NCI-H2107 (cell line): Measurements from ENCODE around the gene PPP1R14C.
"Not testable (repeated sequence)": the region's sequence is repeated elsewhere in the genome, so short reads cannot be mapped to it uniquely, and the experiment has no call there.

Experiments used
- DNase-seq: peaks from one replicate; lab custom pipeline; 2025; lab: John Stamatoyannopoulos, UW

Gene PPP1R14C, protein sequence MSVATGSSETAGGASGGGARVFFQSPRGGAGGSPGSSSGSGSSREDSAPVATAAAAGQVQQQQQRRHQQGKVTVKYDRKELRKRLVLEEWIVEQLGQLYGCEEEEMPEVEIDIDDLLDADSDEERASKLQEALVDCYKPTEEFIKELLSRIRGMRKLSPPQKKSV

DNA sequence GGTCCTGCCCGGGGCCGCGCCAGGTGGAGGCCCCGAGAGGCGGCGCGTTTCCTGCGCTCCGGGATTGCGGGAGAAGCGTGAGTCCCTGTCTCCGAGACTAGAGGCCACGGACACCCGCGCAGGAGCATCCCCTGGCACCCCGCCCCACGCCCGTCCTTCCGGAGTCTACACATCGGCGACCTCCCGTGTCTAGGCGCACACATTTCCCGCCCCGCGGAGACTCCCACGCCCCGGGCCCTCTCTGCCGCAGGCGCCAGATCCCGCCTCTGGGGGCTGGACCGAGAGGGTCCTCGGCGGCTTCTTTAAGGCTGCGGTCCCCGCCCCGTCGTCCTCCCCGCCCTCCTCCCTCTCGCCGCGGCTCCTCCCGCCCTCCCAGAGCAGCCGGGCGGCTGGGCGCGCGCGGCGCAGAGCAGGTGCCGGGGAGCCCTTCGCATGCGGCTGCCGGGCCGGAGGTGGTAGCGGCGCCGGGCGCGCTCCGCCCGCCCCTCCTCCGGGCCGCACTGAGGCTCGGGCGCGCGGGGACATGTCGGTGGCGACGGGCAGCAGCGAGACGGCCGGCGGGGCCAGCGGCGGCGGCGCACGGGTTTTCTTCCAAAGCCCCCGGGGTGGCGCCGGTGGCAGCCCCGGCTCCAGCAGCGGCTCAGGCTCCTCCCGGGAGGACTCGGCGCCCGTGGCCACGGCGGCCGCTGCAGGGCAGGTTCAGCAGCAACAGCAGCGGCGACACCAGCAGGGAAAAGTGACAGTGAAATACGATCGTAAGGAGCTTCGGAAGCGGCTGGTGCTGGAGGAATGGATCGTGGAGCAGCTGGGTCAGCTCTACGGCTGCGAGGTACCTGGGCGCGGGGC lies at the start of gene PPP1R14C:
PPP1R14C (plus strand) TSS at position 375 of the 846 bp plus-strand sequence; CDS start at position 524, 149 bp downstream.
- no peak for DNase-seq

DNA sequence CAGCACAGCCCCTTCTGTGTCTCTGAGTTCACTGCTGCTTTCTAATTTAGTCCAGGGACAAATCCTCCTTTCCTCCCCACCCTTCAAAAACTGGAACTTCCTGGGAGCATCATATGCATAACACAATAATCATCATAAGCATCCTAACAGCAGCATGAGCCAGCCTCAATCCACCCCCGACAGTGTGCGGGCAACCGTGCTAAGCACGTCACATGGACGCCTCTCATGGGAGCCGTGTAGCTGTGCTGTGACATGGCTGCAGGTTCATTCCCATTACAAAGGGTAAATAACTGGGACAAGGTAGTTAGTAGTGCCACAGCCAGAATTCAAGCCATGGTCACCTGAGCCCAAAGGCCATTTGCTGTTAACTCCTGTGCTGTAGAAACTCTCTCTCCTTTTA lies 49.4 kb upstream of the PPP1R14C start:
- no peak for DNase-seq

DNA sequence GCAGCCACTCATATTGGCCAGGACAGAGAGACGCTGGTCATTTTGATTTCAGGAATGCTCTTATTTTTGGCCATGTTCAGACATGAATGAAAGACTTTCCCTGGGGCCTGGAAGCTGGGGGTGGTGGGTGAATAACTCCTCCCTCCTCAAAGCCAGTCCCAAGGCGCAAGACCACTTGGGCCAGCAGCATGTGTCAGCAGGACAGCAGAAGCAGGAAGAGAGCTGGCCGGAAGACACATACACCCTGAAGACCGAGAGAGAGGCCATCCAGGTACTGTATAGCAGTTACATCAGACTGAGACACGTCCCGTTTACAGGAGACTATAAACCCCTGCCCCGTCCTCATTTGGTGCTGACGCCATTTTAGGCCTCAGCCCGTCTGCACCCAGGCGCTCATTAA lies 44.7 kb upstream of the PPP1R14C start:
- DNase-seq = no peak

DNA sequence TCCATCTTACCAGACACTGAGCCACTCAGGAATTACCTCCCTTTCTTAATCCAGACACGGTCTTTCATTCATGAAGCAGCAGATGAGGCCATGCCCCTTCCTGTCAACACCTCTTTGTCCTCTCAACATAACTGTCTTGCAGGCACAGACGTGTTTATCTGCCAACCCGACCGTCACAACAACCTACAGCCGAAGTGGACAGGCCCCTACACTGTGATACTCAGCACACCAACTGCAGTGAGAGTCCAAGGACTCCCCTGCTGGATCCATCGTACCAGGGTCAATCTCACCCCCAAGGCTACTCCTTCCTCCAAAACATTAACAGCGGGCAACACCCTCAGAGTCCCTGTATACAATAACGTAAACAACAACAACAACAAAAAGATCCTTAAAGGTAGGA lies 43.3 kb upstream of the PPP1R14C start:
- DNase-seq = no peak

DNA sequence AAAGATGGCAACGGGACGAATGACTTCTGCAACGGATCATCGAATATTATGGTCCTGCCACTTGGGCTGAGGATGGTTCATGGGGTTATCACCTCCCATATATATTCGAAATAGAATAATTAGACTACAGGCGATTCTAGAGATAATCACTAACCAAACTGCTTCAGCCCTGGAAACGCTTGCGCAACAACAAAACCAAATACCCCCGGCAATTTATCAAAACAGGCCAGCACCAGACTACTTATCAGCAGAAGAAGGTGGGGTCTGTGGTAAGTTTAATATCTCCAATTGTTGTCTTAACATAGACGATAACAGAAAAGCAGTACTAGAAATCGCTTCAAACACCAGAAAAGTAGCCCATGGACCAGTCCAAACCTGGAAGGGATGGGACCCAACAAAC lies 42.9 kb upstream of the PPP1R14C start:
- DNase-seq = no peak

DNA sequence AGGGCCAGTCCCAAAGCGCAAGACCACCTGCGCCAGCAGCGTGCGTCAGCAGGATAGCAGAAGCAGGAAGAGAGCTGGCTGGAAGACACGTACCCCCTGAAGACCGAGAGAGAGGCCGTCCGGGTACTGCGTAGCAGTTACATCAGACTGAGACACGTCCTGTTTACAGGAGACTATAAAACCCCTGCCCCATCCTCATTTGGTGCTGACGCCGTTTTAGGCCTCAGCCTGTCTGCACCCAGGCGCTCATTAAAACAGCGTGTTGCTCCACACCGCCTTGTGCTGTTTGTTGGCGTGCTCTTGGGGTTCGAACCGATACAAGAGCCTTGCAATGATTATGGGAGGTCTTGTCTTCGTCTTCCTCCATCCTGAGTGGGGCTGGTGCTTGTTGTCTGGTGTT lies 42.1 kb upstream of the PPP1R14C start:
- no peak for DNase-seq

DNA sequence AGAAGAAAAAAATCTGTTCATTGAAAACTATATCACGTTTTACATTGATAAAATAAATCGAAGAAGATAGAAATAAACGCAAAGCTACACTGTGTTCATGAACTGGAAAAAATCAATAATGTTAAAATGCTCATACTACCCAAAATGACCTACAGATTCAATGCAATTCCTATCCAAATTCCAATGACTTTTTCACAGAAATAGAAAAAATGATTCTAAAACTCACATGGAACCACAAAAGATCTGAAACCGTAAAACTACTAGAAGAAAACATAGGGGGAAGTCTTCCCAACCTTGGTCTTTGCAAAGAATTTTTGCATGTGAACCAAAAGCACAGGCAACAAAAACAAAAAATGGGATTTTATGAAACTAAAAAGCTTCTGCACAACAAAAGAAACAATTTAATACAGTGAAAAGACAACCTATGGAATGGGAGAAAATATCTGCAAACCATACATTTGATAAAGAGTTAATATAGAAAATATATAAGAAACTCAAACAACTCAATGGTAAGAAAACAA lies 40.0 kb upstream of the PPP1R14C start:
- DNase-seq = no peak

DNA sequence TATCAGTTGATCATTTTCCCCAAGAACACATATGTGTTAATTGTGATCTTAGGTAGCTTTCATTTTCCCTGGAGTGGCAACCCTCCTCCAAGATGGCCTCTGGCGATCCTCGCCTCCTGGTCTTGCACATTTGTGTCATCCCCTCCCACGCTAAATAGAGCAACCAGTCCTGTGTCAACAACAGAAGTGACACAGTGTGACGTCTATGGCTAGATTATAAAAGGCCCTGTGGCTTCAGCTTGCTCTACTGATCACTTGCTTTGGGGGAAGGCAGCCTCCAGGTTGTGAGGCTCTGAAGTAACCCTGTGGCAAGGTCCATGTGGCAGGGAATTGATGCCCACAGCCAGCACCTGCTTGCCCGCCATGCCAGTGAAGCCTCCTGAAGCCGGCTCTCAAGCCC lies 30.6 kb upstream of the PPP1R14C start:
- DNase-seq = no peak

DNA sequence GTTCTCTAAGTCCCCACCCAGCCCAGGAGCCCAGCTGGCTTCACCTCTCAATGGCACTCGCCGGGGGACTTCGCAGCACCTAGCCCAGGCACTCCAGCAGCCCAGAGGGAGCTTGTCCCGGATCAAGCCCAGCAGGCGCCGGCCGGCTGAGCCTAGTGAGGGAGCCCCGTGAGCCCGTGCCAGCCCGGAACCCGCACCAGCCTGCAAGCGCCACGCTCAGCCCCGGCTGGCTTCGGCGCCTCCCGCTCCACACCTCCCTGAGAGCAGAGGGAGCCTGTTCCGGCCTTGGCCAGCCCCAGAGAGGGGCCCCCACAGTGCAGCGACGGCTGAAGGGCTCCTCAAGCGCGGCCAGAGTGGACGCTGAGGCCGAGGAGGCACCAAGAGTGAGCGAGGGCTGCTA lies 27.1 kb upstream of the PPP1R14C start:
- no peak for DNase-seq

DNA sequence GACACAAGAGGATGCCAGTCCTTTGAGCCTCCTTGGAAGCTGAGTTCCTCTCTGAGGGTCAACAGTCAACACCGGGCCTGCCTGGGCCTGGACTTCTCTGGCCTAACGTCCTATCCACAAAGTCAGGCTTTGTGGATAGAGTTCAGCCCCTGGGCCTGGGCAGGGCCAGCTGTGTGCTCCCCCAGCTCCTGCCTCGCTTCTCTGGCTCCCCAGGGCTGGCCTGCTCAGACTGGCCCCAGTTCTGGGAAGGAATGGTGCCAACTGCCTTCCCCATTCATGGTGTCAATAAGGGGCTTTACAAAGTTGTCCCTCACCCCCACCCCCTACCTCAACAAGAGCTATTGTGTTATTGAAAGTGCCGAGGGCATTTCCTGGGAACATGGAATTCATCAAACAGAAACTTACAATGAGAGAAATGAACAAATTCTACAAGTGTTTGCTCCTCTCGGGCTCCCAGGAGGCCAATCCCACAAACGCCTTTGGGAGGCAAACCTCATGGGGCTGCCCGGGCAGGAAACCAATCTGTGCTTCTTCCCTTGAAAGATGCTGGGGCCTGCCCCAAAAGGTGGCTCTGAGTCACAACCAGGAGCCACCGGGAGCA lies 26.5 kb upstream of the PPP1R14C start:
- DNase-seq = no peak

DNA sequence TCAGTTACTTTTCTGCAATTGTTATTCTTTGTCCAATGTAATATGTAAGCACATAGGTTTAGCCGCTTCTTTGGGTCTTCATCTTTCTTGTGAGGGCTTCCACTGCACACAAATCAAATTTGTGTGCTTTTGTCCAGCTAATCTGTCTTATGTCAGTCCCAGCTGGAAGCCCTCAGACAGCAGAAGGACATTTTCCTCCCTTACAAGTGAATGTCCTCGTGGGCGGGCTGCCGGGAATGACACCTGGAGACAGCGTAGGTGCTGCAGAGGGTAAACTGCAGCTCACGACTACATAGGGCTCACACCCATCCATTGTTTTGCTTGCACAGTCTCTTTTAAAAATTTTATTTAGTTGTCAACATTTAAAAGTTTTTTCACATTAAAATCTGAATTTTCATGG lies 24.6 kb upstream of the PPP1R14C start:
- DNase-seq = no peak

DNA sequence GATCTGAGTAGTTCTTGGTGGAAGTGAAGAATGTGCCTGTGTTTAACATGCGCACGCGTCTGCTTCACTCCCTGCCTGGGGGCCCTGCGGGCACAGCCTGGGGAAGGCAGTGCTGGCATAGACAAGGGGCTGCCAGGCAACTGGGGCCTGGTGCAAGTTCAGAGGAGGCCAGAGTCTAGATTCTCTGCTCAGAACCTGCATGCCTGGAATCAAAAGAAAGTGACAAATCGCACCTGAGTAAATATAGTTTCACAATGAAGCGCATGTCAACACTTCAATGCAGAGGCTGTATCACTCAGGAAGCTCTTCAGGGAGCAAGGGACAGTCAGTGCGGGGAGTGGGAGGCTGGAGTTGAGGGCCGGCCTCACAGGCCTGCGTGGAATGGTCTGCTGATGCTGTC lies 24.2 kb upstream of the PPP1R14C start:
- no peak for DNase-seq

DNA sequence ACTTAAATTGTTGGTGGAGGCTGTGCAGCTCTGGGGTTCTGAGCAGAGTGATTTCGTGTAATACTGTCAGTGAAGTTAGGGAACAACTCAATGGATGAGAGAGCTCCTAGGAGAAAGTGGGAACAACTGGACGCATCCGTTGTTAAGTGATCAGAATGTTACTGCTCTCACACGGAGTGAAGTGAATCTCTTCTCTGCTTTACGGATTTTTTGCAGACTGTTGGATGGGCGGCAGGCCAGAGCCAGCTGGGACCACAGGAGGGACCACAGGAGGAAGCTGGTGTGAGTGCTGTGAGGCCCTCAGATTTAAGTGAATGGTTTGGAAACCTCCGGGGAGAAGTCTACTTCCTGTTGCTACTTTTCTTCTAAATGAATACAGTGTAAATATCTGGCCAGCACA lies 23.7 kb upstream of the PPP1R14C start:
- DNase-seq = no peak

DNA sequence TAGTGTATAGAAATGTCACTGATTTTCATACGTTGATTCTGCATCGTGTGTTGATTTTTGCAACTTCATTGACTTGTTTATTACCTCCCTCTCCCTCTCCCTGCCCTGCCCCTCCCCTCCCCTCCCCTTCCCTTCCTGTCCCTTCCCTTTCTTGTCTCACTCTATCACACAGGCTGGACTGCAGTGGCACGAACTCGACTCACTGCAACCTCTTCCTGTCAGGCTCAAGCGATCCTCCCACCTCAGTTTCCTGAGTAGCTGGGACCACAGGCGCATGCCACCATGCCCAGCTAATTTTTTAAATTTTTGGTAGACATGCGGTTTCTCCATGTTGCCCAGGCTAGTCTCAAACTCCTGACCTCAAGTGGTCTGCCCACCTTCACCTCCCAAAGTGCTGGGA lies 19.2 kb upstream of the PPP1R14C start:
- no peak for DNase-seq

DNA sequence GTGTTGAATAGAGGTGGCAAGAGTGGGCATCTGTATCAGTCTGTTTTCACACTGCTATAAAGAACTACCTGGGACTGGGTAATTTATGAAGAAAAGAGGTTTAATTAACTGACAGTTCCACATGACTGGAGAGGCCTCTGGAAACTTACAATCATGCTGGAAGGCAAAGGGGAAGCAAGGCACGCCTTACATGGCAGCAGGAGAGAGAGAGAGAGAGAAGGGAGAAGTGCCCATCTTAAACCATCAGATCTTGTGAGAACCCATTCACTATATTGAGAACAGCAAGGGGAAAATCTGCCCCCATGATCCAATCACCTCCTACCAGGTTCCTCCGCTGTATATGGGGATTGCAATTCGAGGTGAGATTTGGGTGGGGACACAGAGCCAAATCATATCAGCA lies 18.6 kb upstream of the PPP1R14C start:
- DNase-seq = no peak

DNA sequence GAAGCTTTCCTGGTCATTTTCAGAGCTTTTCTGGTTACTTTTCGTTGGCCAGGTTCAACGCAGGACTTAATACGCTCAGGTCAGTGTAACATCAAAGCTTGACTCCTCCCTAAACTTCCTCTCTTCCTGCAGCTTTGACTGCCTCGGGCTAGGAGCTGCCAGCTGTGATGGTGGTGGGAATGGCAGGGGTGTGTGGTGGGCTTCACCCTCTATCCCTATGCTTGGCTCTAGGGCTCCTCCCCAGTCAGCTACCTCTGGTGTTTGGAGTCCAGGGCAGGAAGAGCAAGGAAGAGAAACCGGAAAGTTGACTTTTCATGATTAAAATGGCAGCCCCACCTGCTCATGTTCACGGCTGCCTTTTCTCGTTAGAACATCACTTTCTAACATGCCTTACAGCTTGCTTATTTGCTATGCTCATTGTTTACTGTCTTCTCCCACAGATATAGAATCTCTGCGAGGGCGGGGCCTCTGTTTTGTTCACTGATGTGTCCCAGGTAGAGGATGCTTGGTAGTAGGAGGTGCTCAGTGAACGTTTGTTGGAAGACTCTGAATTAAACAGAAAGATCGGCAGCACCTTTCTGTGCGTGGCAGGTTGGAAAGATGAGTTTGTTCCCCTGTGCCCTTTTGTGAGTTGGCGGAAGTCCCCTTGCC lies 16.1 kb upstream of the PPP1R14C start:
- DNase-seq = no peak

DNA sequence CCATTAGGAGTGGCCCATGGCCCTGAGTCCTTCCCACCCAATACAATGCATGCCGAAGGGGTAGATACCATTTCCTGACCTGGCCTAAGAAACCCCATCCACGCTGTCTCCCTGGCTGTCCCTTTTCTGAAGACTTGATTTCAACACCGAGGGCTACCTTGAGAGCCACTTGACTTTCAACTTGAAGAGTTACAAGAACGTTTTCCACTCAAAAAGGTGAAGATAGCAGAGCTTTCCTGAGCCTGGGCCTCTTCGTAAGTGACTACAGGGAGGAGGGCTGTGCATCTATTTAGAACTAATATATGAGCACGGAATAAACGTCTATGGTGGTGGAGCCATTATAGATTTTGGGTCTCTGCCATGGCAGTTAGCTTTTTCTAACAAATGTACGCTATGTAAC lies 14.4 kb upstream of the PPP1R14C start:
- no peak for DNase-seq

DNA sequence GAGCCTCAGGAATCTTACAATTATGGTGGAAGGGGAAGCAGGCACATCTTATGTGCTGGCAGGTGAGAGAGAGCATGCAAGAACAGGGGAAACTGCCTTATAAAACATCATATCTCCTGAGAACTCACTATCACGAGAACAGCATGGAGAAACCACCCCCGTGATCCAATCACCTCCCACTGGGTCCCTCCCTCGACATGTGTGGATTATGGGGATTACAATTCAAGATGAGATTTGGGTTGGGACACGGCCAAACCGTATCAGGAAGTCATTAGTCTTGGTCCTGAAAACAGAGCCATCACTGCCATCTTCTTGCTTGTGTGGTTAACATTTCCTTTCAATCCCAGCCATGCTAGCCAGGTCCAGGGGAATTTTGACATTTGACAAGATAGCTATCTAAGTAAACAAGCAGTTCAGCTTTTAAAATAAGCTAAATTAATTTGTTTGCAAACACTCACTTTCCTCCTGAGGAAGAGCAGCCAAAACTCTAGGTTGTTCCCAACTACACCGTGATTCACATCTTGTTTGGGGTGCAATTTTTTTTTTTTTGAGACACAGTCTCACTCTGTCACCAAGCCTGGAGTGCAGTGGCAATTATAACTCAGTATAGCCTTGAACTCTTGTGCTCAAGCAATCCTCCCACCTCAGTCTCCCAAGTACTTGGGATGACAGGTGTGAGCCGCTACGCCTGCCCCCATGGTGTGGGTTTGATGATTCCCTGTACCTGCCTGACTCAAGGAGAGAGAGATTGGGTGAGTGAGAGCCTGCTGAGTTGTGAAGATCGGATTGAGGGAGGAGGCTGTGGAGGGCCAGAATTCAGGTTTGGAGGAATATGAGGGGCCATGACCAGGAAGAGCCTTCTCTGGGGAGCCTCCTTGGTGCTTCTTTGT lies 13.0 kb upstream of the PPP1R14C start:
- no peak for DNase-seq

DNA sequence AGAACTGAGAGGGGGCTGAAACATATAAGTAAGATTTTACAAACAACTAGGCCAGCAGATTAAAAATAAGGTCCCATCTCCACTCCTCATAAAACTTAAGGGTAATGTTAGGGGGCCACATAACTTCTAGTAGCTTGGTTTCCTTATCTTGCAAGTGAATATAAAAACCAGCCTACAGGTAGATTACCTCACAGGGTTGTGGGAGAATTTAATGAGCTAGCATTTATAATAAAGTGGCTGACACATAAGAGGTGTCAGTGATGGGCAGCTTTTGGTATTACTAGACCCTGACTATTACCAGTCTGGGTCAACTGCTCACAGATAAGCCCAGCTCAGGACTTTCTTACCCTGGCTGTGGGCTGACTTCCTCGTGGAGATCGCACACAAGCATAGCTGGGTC lies 9.2 kb upstream of the PPP1R14C start:
- no peak for DNase-seq

DNA sequence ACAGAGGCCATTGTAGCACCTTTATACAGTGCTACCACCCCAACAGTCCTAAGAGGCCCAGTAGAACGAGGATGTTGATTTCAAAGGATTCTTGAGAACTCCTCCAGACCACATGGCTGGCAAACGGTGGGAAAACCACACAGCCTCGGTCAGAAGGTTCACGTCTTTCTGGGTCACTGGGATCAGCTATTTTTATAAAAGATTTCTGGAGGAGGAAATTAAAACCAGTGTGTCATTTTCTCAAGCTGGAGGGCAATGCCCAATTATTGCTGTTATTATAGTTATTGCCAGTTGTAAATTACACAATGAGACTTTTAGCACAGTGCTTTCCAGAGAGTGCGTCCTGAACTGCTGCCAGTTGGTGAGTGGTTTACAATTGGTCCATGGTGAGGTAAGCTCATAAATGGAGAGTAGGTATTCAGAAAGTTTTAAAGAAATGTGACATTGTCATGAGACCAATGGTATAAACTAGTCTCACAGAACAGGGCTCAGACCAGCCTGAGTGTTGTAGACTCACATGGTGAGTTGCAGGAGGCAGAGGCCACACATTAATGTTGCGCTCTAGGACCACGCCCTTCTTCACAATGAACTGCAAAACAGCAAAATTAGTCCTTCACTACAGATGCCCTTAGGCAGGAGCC lies 8.4 kb upstream of the PPP1R14C start:
- no peak for DNase-seq

DNA sequence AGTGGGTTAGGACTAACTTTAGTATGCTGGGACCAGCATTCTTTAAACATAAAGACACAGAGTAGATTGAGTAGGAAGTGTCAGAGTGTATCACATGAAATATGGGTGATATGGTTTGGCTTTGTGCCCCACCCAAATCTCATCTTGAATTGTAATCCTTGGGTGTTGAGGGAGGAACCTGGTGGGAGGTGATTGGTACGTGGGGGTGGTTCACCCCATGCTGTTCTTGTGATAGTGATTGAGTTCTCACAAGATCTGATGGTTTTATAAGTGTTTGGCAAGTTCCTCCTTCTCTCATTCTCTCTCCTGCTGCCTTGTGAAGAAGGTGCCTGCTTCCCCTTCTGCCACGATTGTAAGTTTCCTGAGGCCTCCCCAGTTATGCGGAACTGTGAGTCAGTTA lies 5.1 kb upstream of the PPP1R14C start:
- not testable (repeated sequence) for DNase-seq
